ENCODE data around the gene GRAP2.

GRCh38 chr22:39953101-39953500 lies 52.2 kb downstream of the GRAP2 start:
- no peak for TF ChIP-seq CTCF (IDR thresholded peaks at IDR 0.05; ENCODE audit: low read depth, low read length)
- TF ChIP-seq, protein P1, sequence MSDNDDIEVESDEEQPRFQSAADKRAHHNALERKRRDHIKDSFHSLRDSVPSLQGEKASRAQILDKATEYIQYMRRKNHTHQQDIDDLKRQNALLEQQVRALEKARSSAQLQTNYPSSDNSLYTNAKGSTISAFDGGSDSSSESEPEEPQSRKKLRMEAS (IDR thresholded peaks at IDR 0.05; ENCODE audit: low read depth, low read length), result no peak
- TF ChIP-seq POLR2A (IDR thresholded peaks at IDR 0.05; ENCODE audit: extremely low read depth, insufficient read length), result no peak
